Gastrocnemius medialis (tissue), 4 donors: ENCODE data around the gene XYLT1. TPM values are rescaled to one million over a fixed set of nuclear protein-coding genes. Genes with fewer than 3 reads are reported as not detected.

Experiments
- ATAC-seq, 2 donors: fragments of 150-250 bp; one replicate each; pipeline ENCODE4 v1.9.1; 2016
- DNase-seq, 2 donors: peaks; one replicate each; pipeline ENCODE4 v3.0.0-alpha.2; 2019
- H3K27ac ChIP-seq, 4 donors: fragments of 200-600 bp; sonication (generic); 1 replicate in 1 of 4; 2 replicates in 3 of 4; pipeline ENCODE4 v1.5.1; 2016 to 2018; ENCODE audit warnings: mild to moderate bottlenecking in 2 of 4, moderate library complexity in 1 of 4
- H3K27me3 ChIP-seq, 3 donors: fragments of 200-600 bp; sonication (generic) in 2 of 3; 1 replicate in 1 of 3; 2 replicates in 2 of 3; pipeline versions ENCODE4 v1.5.1 to v1.6.0; 2016 to 2019; ENCODE audit warnings: mild to moderate bottlenecking in 1 of 3, moderate library complexity in 1 of 3
- H3K36me3 ChIP-seq, 2 donors: fragments of 200-600 bp; sonication (generic) in 1 of 2; one replicate each; pipeline ENCODE4 v1.5.1; 2017 to 2018
- H3K4me1 ChIP-seq, 2 donors: fragments of 200-600 bp; sonication (generic) in 1 of 2; one replicate each; pipeline ENCODE4 v1.5.1; 2016 to 2017; ENCODE audit warnings: mild to moderate bottlenecking in 2 of 2
- H3K4me3 ChIP-seq, 4 donors: fragments of 200-600 bp; sonication (generic) in 3 of 4; 1 replicate in 1 of 4; 2 replicates in 3 of 4; pipeline ENCODE4 v1.5.1; 2016 to 2019; ENCODE audit warnings: mild to moderate bottlenecking in 2 of 4
- H3K9me3 ChIP-seq, 3 donors: fragments of 200-600 bp; sonication (generic) in 2 of 3; 1 replicate in 1 of 3; 2 replicates in 2 of 3; pipeline ENCODE4 v1.5.1; 2016 to 2019
- CTCF ChIP-seq, 5 experiments: fragments of 450-650 bp in 3 of 5; fragments of 200-600 bp in 2 of 5; sonication (generic) in 2 of 5; IDR thresholded peaks in 4 of 5; conservative IDR thresholded peaks in 1 of 5; 1 replicate in 4 of 5; 2 replicates in 1 of 5; pipeline ENCODE4 v1.5.1; 2016 to 2019; ENCODE audit warnings: antibody characterized with exemption in 5 of 5, mild to moderate bottlenecking in 3 of 5, moderate library complexity in 3 of 5
- POLR2A ChIP-seq, 2 donors: fragments of 450-650 bp; IDR thresholded peaks; one replicate each; pipeline ENCODE4 v1.6.1; 2017; ENCODE audit warnings: antibody characterized with exemption in 2 of 2, mild to moderate bottlenecking in 2 of 2, moderate library complexity in 2 of 2
- in situ Hi-C, 4 donors: fragments of 200-750 bp; cut with MboI; loops; one replicate each; pipeline versions ENCODE4 v1.15.0 to v1.8.0; 2017; ENCODE audit warnings: low sequenced_read_pairs in 4 of 4
- intact Hi-C: fragments of 100-400 bp; cut with DNase I; formaldehyde crosslinking; loops from one replicate; pipeline ENCODE4 v1.15.1; 2023; ENCODE audit warnings: low total_unique reads
- total RNA-seq, 4 donors: library from RNA; depleted of rRNA; stranded (reverse); fragments of >200 nt; gene quantifications; one replicate each; pipeline versions ENCODE4 v1.1.0 to v1.2.3, GENCODE V29; 2016

Gene XYLT1
- total RNA-seq, 4 donors from 2014 or later = 0.87 to 7.9 (median 1.4) TPM

DNA sequence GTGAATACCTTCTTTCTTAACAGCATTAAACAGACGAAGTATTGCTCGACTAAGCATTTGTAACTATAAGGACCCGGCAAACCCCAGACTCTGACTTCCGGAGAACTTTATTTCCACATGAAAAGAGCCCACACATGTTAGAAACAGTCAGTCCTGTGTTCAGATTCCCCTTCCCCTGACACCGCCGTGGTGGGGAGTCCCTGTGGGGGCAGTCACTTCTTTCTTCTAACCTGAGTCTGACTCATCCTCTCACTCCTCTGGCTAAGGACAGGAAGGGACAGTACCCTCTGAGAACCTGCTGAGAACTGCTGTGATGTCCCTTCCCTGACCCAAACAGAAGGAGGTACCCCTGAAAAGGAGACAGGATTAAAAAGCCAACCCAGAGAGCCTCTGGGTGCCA is 165.1 kb downstream of the XYLT1 start:
- no peak for ATAC-seq
- intact Hi-C loops = no loop called here
- in situ Hi-C loops = no loop called here
- DNase-seq = no peak
- H3K27me3 ChIP-seq = no peaks in the 10 kb centered on the region
- no peak overlapping the region for H3K4me3 ChIP-seq
- no peaks in the 10 kb centered on the region for H3K9me3 ChIP-seq
- peaks cover 23 to 32% of the 10 kb centered on the region in 2 donors for H3K4me1 ChIP-seq
- H3K27ac ChIP-seq = no peak overlapping the region
- H3K36me3 ChIP-seq = no peaks in the 10 kb centered on the region
- TF ChIP-seq CTCF (IDR thresholded peaks at IDR 0.05 in 4 of 5, conservative IDR thresholded peaks at IDR 0.05 in 1 of 5) (no peak), POLR2A (IDR thresholded peaks at IDR 0.05) (no peak)

DNA sequence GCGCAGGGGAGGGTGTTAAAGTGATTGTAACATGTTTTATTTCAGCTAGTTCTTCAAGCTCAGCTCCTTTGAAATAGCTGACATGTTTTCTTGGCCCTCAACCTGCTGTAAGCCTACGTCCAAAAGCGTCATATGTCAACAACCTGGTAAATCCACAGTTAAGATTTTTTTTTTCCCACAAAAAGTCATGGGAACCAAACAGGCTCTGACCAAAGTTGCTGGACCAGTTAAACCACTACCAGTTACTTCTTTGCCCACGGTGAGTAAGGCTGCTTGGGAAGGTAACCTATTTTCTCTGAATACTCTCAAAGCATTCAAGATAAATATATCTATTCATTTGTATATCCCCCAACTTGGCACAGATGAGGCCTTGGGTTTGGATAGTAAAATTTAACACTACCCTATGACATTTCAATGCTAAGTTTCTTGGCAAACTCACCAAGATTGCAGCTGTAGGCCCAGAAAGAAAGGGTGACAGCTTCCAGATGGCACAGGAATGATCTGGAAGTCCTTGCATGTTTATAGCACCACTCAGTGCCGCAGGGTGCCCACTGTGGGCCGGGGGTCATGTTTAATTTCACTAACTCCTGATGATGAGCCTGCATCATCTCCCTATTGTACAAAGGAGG is 166.2 kb downstream of the XYLT1 start:
- ATAC-seq (no peak), DNase-seq (no peak)
- H3K4me3 ChIP-seq = no peak overlapping the region
- peak overlapping the region; percentile 6 to 46 (median 24) for H3K27ac ChIP-seq
- H3K9me3 ChIP-seq = no peaks in the 10 kb centered on the region
- in situ Hi-C loops = no loop called here
- peaks cover 24 to 35% of the 10 kb centered on the region in 2 donors for H3K4me1 ChIP-seq
- no peaks in the 10 kb centered on the region for H3K27me3 ChIP-seq
- intact Hi-C loops = no loop called here
- TF ChIP-seq CTCF (IDR thresholded peaks at IDR 0.05 in 4 of 5, conservative IDR thresholded peaks at IDR 0.05 in 1 of 5) (no peak), POLR2A (IDR thresholded peaks at IDR 0.05) (no peak)
- no peaks in the 10 kb centered on the region for H3K36me3 ChIP-seq

DNA sequence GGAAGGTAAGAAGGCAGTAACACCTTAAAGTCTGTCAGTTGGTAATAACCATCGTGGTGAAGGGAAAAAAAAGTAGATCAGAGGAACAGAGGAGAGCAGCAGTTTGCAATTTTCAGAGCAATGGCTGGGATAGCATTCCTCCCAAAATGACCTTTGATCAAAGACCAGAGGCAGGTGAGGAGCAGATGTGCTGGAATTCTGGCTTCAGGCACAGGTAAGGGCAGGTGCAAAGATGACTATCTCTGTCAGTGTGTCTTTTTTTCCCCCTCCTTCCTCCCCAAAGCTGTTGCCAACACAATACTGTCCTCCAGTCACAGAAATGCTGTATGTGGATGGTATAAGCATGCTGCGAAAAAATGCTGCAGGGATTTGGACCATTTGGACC is 166.7 kb downstream of the XYLT1 start:
- ATAC-seq (no peak), DNase-seq (no peak)
- Histone ChIP-seq H3K4me1 (peaks cover 28 to 40% of the 10 kb centered on the region in 2 donors), H3K27me3 (no peaks in the 10 kb centered on the region), H3K36me3 (no peaks in the 10 kb centered on the region), H3K9me3 (no peaks in the 10 kb centered on the region), H3K27ac (peak overlapping the region in 1 of 4 donors; percentile 6), H3K4me3 (no peak overlapping the region)
- no peak for TF ChIP-seq POLR2A (IDR thresholded peaks at IDR 0.05)
- no peak for TF ChIP-seq CTCF (IDR thresholded peaks at IDR 0.05 in 4 of 5, conservative IDR thresholded peaks at IDR 0.05 in 1 of 5)
- in situ Hi-C loops (no loop called here), intact Hi-C loops (no loop called here)

- no peak overlapping the region for H3K4me3 ChIP-seq
- no peak overlapping the region for H3K27ac ChIP-seq
- intact Hi-C loops = no loop called here
- no peaks in the 10 kb centered on the region for H3K9me3 ChIP-seq
- H3K36me3 ChIP-seq = no peaks in the 10 kb centered on the region
- peaks cover 28 to 40% of the 10 kb centered on the region in 2 donors for H3K4me1 ChIP-seq
- ATAC-seq = no peak
- no peaks in the 10 kb centered on the region for H3K27me3 ChIP-seq
- in situ Hi-C loops = no loop called here
- TF ChIP-seq POLR2A (IDR thresholded peaks at IDR 0.05) = no peak
- no peak for TF ChIP-seq CTCF (IDR thresholded peaks at IDR 0.05 in 4 of 5, conservative IDR thresholded peaks at IDR 0.05 in 1 of 5)
- DNase-seq = no peak
Measured at GRCh38 chr16:17303101-17303500, 167.7 kb downstream of the XYLT1 start.

- in situ Hi-C loops = no loop called here
- ATAC-seq (no peak), DNase-seq (no peak)
- Histone ChIP-seq H3K27ac (no peak overlapping the region), H3K4me3 (no peak overlapping the region), H3K27me3 (no peaks in the 10 kb centered on the region), H3K36me3 (no peaks in the 10 kb centered on the region), H3K4me1 (peaks cover 28 to 40% of the 10 kb centered on the region in 2 donors), H3K9me3 (no peaks in the 10 kb centered on the region)
- intact Hi-C loops = no loop called here
- TF ChIP-seq CTCF (IDR thresholded peaks at IDR 0.05 in 4 of 5, conservative IDR thresholded peaks at IDR 0.05 in 1 of 5) (no peak), POLR2A (IDR thresholded peaks at IDR 0.05) (no peak)
Measured at GRCh38 chr16:17302620-17303019, 168.1 kb downstream of the XYLT1 start.
